ENCODE data around the gene CNTNAP2. TPM values are rescaled to one million over a fixed set of nuclear protein-coding genes. Genes with fewer than 3 reads are reported as not detected.

Gene CNTNAP2
- total and polyA plus RNA-seq, 8 donors = 0.19 to 18.2 (median 0.56) TPM

DNA sequence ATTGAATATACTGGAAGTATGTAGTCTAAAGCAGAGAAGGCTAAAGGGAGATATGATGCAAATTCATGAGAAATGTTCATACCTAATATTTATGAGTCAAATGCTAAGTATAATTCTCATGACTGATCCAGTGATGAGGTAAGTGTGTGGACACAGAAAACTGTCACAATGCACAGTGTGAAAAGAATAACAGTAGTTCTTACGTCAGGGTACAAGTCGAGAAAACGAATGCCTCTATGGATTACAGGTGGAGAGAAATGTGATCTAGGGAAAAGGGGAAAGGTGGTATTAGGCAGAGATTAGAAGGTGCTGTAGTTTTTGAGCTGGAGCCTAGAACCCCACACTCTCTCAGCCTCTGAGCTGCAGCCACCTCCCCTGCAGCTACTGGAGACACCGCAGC lies 542.0 kb downstream of the CNTNAP2 start:
- no peak overlapping the region for H3K27ac ChIP-seq
- H3K36me3 ChIP-seq = no peaks in the 10 kb centered on the region
- no peak for DNase-seq
- no peaks in the 10 kb centered on the region for H3K4me1 ChIP-seq
- TF ChIP-seq CTCF (IDR thresholded peaks at IDR 0.05) (no peak), POLR2AphosphoS5 (IDR thresholded peaks at IDR 0.05) (no peak), EP300 (IDR thresholded peaks at IDR 0.05) (no peak), POLR2A (IDR thresholded peaks at IDR 0.05) (no peak)
- H3K27me3 ChIP-seq = no peaks in the 10 kb centered on the region
- no peaks in the 10 kb centered on the region for H3K9me3 ChIP-seq
- WGBS, 5 donors = 73 to 92% (median 90%) methylated on average over 4 of the region's 4 CpGs
- H3K4me3 ChIP-seq = no peak overlapping the region
- intact Hi-C loops (cut with DNase I; ENCODE audit: low total_unique reads) = no loop called here

DNA sequence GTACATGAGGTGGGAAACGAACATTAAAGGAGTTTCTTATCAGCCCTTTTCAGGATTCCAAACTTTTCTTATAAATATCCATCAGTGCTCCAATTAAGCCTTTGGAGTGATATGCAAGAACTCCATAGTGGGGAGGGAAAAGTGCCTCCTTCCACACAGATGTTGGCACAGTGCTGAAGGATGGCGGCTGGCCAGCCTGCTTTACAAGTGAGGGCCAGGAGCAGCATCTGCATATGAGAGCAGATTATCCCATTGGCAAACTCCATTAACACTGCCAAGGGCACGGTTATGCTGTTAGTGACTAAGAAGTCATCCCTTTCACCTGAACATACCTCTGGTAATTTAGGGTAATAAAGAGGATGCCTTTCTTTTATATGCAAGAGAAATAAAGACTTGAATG lies 543.1 kb downstream of the CNTNAP2 start:
- Histone ChIP-seq H3K4me3 (no peak overlapping the region), H3K27me3 (no peaks in the 10 kb centered on the region), H3K36me3 (no peaks in the 10 kb centered on the region), H3K27ac (no peak overlapping the region), H3K4me1 (no peaks in the 10 kb centered on the region), H3K9me3 (no peaks in the 10 kb centered on the region)
- WGBS, 5 donors = 70 to 77% (median 76%) methylated on average over 3 of the region's 3 CpGs
- intact Hi-C loops (cut with DNase I; ENCODE audit: low total_unique reads) = no loop called here
- TF ChIP-seq CTCF (IDR thresholded peaks at IDR 0.05) (no peak), POLR2AphosphoS5 (IDR thresholded peaks at IDR 0.05) (no peak), POLR2A (IDR thresholded peaks at IDR 0.05) (no peak), EP300 (IDR thresholded peaks at IDR 0.05) (no peak)
- peak in 1 of 2 donors; percentile 23 for DNase-seq

- WGBS, 5 donors = 18 to 35% (median 26%) methylated on average over 5 of the region's 5 CpGs
These were observed 544.2 kb downstream of the CNTNAP2 start for GRCh38 chr7:146660839-146661238.

DNA sequence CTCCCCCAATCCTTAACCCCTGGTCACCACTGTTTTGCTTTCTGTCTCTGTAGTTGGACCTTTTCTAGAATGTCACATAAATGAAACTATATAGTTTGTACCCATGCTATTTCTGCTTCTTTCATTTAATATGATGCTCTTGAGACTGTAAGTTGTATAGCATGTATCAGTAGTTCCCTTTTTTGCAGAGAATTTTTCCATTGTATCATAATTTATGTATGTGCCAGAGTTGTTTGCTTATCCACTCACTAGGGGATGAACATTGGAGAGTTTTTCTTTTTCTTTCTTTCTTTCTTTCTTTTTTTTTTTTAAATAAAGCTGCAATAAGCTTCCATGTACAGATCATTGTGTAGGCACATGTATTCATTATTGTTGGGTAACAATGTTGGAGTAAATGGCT lies 544.8 kb downstream of the CNTNAP2 start:
- Histone ChIP-seq H3K27ac (no peak overlapping the region), H3K4me3 (no peak overlapping the region), H3K9me3 (no peaks in the 10 kb centered on the region), H3K4me1 (no peaks in the 10 kb centered on the region), H3K36me3 (no peaks in the 10 kb centered on the region), H3K27me3 (no peaks in the 10 kb centered on the region)
- TF ChIP-seq CTCF (IDR thresholded peaks at IDR 0.05) (no peak), EP300 (IDR thresholded peaks at IDR 0.05) (no peak), POLR2A (IDR thresholded peaks at IDR 0.05) (no peak), POLR2AphosphoS5 (IDR thresholded peaks at IDR 0.05) (no peak)
- no peak for DNase-seq
- intact Hi-C loops (cut with DNase I; ENCODE audit: low total_unique reads) = no loop called here

More at GRCh38 chr7:146660839-146661238, 544.2 kb downstream of the CNTNAP2 start:
- Histone ChIP-seq H3K27me3 (no peaks in the 10 kb centered on the region), H3K4me3 (no peak overlapping the region), H3K4me1 (no peaks in the 10 kb centered on the region), H3K27ac (no peak overlapping the region), H3K36me3 (no peaks in the 10 kb centered on the region), H3K9me3 (no peaks in the 10 kb centered on the region)
- DNase-seq = peak in 1 of 2 donors; percentile 40
- no peak for TF ChIP-seq POLR2A (IDR thresholded peaks at IDR 0.05)
- TF ChIP-seq EP300 (IDR thresholded peaks at IDR 0.05) = no peak
- no peak for TF ChIP-seq CTCF (IDR thresholded peaks at IDR 0.05)
- no peak for TF ChIP-seq POLR2AphosphoS5 (IDR thresholded peaks at IDR 0.05)
- intact Hi-C loops (cut with DNase I; ENCODE audit: low total_unique reads) = no loop called here

All from stomach (tissue), 9 donors.